ENCODE data around the gene PNLIPRP2.

PNLIPRP2 gene

DNA sequence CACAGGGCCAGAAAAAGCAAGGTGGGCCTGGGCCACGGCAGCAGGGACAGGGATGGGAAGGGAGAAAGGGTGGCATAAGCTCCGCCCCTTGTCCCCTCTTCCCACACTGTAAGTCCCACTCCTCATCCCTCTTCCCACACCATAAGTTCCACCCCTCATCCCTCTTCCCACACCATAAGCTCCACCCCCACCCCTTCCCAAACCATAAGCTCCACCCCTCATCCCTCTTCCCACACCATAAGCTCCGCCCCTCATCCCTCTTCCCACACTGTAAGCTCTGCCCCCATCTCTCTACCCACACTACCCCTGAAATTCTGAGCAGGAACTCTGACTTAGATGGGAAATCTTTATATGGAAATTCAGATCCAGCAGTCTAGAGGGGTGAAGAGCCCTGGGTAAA lies 65.9 kb downstream of the PNLIPRP2 start:
- in situ Hi-C loops (cut with MboI; ENCODE audit: low sequenced_read_pairs): loop anchor here (10.0 kb wide), 1 partner anchor 488 kb away; no protein-coding TSS in a partner anchor
- no peaks in the 10 kb centered on the region; the same call in 1 of the 2 replicates for H3K4me1 ChIP-seq

DNA sequence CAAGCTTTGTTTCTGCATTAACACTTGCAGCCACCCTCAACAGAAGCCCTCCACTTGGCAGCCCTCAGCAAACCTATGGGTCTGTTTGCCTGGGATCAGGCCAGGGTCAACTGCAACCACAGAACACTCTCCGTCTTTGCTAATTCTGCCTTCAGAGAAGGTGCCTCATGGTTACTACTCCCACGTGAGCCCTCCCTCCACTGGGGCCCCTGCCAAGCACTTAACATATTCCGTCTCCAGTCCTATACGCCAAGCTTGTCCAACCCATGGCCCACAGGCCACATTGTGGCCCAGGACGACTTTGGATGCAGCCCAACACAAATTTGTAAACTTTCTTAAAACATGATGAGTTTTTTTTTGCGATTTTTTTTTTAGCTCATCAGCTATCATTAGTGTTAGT lies 66.9 kb downstream of the PNLIPRP2 start:
- H3K4me1 ChIP-seq: no peaks in the 10 kb centered on the region; the same call in 1 of the 2 replicates
- in situ Hi-C loops (cut with MboI; ENCODE audit: low sequenced_read_pairs): loop anchor here (10.0 kb wide), 1 partner anchor 487 kb away; no protein-coding TSS in a partner anchor
- no peaks in the 10 kb centered on the region for H3K27me3 ChIP-seq (ENCODE audit: low read depth)
- no peaks in the 10 kb centered on the region for H3K36me3 ChIP-seq (replicated peaks)
- H3K9me3 ChIP-seq: no peaks in the 10 kb centered on the region
- no peak overlapping the region for H3K4me3 ChIP-seq
- DNase-seq (ENCODE audit: low spot score in 2 of 2): no peak

More for the DNA sequence above, 65.9 kb downstream of the PNLIPRP2 start:
- H3K9me3 ChIP-seq: no peaks in the 10 kb centered on the region
- DNase-seq (ENCODE audit: low spot score in 2 of 2): no peak
- H3K36me3 ChIP-seq (replicated peaks): no peaks in the 10 kb centered on the region
- no peaks in the 10 kb centered on the region for H3K27me3 ChIP-seq (ENCODE audit: low read depth)
- no peak overlapping the region for H3K4me3 ChIP-seq

DNA sequence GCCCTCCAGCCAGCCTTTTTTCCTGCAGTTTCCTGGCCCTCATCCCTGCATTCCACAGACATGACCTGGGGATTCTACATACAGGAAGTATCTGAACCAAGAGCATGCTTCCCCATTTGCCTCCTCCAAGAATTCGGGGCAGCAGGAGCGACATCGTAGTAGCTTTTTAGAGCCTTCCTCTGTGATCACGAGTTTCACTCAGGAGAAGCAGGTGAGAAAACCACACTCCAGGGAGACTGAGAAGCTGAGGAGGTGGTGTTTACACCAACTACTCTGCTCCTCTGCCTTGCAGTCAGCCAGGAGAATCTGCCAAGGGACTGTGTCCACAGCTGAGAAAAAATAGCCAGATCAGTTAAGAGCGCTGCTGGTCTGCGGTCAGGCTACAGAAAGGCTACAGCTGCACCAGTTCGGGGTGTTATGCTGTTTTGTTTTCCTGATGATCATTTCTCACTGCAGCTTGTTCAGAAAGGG lies 67.5 kb downstream of the PNLIPRP2 start:
- no peaks in the 10 kb centered on the region for H3K9me3 ChIP-seq
- H3K4me3 ChIP-seq: no peak overlapping the region
- no peaks in the 10 kb centered on the region for H3K4me1 ChIP-seq
- no peak for DNase-seq (ENCODE audit: low spot score in 2 of 2)
- H3K36me3 ChIP-seq (replicated peaks): no peaks in the 10 kb centered on the region
- H3K27me3 ChIP-seq (ENCODE audit: low read depth): no peaks in the 10 kb centered on the region
- in situ Hi-C loops (cut with MboI; ENCODE audit: low sequenced_read_pairs): loop anchor here (10.0 kb wide), 1 partner anchor 487 kb away; no protein-coding TSS in a partner anchor

DNA sequence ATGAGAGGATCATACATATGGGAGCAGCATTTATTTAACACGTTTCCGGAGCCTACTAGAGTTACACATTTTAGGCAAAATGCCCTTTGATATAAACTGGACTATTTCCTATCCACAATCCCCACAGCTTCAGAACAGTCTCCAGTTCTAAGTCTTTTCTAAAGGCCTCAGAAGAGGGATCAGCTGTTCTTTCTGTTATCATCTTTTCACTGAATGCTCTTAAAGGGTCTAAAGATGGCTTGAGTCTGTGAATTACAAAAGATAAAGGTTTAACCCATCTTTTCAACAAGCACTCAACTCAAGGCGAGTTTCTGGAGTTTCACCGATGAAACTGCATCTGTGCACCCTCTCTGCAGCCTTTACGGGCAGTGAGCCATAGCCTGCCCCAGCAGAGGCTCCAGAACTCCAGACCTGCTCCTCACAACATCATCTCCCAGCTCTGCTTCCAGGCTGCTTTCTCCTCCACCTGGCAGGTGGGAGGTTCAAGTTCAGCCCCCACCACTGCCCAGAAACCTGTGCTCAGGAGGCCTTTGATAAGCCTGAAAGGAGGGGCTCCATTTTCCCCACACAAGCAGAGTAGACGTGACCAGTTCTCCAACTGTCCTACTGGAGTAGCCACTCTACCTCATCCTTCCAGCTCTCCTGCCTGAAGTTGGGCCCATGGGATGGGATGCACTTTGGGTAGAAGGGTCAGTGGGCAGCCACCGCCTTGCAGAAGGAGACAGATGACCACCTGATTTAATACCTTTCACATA lies 68.2 kb downstream of the PNLIPRP2 start:
- in situ Hi-C loops (cut with MboI; ENCODE audit: low sequenced_read_pairs): loop anchor here (10.0 kb wide), 1 partner anchor 486 kb away; no protein-coding TSS in a partner anchor
- H3K4me3 ChIP-seq: no peak overlapping the region
- H3K36me3 ChIP-seq (replicated peaks): no peaks in the 10 kb centered on the region
- DNase-seq (ENCODE audit: low spot score in 2 of 2): no peak
- no peaks in the 10 kb centered on the region for H3K4me1 ChIP-seq
- no peaks in the 10 kb centered on the region for H3K9me3 ChIP-seq
- no peaks in the 10 kb centered on the region for H3K27me3 ChIP-seq (ENCODE audit: low read depth)

DNA sequence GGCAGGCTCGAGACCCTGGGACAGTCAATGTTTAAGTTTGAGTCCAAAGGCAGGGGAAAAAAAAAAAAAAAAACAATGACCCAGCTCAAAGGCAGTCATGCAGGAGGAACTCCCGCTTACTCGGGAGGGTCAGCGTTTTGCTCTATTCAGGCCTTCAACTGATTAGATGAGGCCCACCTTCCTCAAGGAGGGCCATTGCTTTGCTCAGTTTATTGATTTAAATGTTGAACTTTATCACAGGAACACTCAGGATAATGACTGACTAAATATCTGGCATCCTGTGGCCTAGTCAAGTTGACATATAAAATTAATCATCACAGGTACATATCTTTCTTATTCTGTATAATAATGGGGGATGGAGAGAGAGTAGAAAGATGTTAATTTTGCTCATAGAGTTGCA lies 69.0 kb downstream of the PNLIPRP2 start:
- no peaks in the 10 kb centered on the region for H3K9me3 ChIP-seq
- no peaks in the 10 kb centered on the region for H3K4me1 ChIP-seq
- in situ Hi-C loops (cut with MboI; ENCODE audit: low sequenced_read_pairs): loop anchor here (10.0 kb wide), 1 partner anchor 485 kb away; no protein-coding TSS in a partner anchor
- DNase-seq (ENCODE audit: low spot score in 2 of 2): no peak
- no peak overlapping the region for H3K4me3 ChIP-seq
- no peaks in the 10 kb centered on the region for H3K36me3 ChIP-seq (replicated peaks)
- H3K27me3 ChIP-seq (ENCODE audit: low read depth): no peaks in the 10 kb centered on the region

DNA sequence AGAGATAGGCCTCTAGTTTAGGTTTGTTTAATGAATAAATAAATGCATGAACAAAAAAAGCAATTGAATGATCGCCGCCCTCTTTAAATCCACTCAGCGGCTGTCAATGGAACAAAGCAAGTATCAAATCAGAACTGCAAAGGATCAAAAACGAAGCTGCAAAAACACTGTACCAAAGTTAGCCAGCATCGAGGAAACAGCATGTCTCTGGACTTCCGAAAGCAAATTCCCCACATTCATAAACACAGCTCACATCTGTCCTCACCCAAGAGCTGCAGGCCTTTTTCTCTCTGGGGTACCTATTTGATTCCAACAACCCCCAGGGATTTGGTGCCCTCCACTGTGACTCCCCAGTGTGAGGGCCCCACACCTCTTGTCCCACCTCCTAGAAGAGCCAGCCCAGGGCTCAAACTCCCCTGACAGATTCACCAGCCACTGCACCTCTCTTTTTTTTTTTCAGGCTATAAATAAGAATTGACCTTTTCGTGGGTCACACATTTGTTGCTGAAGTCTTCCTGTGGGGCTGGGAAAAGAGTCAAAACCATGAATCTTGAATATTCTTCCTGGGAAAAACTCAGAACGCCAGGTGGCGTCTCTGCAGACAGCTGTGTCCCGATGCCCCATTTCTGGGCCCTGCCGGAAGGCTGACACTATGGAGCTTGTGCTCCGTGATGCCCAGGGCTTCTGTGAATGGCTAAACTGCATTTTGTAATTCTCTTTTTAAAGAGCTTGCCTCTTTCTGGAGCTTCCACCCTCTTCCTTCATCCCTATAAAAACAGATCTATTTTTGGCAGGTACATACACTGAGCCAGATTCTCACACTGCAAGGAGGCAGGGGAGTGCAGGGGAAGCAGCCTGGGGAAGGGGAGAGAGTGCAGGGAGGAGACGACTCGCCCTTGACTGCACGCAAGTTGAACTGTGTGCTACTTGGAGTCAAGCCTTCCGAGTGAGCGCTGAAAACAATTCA lies 69.9 kb downstream of the PNLIPRP2 start:
- no peak overlapping the region for H3K4me3 ChIP-seq
- no peak for DNase-seq (ENCODE audit: low spot score in 2 of 2)
- no peaks in the 10 kb centered on the region for H3K9me3 ChIP-seq
- no peaks in the 10 kb centered on the region for H3K4me1 ChIP-seq
- in situ Hi-C loops (cut with MboI; ENCODE audit: low sequenced_read_pairs): no loop called here
- H3K36me3 ChIP-seq (replicated peaks): no peaks in the 10 kb centered on the region
- no peaks in the 10 kb centered on the region for H3K27me3 ChIP-seq (ENCODE audit: low read depth)

DNA sequence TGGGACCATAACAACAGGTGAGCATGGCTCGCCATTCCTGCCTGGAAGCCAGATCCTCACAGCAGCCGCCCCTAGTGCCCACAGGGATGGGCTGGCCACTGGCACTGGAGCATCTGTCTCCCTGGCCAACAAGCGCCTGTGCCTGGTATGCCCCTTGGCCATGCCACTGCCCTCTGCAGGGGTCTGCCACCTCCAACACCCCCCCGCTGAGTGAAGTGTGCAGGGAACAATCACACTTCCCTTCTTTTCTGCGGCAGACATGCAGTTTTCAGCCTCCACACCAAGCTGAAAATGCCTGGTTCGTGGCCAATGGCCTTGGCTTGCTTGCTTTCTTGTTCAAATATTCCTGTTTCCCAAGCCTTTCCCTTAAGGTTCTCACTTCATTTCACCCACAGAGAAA lies 70.9 kb downstream of the PNLIPRP2 start:
- H3K4me3 ChIP-seq: no peak overlapping the region
- in situ Hi-C loops (cut with MboI; ENCODE audit: low sequenced_read_pairs): no loop called here

DNA sequence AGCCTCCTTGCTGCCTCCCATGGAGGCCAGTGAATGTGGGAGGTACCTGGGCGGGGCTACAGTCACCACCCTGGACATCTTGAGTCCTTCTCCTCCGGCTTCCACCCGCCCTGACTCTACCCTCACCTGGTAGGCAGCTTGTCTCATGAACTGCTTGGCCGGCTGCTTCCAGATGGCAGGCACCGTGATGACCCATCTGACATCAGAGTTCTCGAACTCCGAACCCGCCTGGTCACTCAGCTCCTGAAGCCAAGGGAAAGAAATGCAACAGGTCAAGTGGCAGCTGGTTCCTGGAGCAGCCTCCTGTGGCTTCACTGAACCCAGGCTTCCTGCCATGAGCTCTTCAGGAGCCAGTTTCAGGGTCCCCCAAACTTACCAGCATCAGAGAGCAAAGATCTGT lies 71.5 kb downstream of the PNLIPRP2 start:
- no peak overlapping the region for H3K4me3 ChIP-seq
- H3K36me3 ChIP-seq (replicated peaks): no peaks in the 10 kb centered on the region
- no peaks in the 10 kb centered on the region for H3K4me1 ChIP-seq
- in situ Hi-C loops (cut with MboI; ENCODE audit: low sequenced_read_pairs): no loop called here
- H3K27me3 ChIP-seq (ENCODE audit: low read depth): no peaks in the 10 kb centered on the region
- no peaks in the 10 kb centered on the region for H3K9me3 ChIP-seq
- no peak for DNase-seq (ENCODE audit: low spot score in 2 of 2)

More for the DNA sequence above, 70.9 kb downstream of the PNLIPRP2 start:
- Histone ChIP-seq H3K36me3 (replicated peaks) (no peaks in the 10 kb centered on the region), H3K9me3 (no peaks in the 10 kb centered on the region), H3K4me1 (no peaks in the 10 kb centered on the region), H3K27me3 (ENCODE audit: low read depth) (no peaks in the 10 kb centered on the region)
- DNase-seq (ENCODE audit: low spot score in 2 of 2): no peak

DNA sequence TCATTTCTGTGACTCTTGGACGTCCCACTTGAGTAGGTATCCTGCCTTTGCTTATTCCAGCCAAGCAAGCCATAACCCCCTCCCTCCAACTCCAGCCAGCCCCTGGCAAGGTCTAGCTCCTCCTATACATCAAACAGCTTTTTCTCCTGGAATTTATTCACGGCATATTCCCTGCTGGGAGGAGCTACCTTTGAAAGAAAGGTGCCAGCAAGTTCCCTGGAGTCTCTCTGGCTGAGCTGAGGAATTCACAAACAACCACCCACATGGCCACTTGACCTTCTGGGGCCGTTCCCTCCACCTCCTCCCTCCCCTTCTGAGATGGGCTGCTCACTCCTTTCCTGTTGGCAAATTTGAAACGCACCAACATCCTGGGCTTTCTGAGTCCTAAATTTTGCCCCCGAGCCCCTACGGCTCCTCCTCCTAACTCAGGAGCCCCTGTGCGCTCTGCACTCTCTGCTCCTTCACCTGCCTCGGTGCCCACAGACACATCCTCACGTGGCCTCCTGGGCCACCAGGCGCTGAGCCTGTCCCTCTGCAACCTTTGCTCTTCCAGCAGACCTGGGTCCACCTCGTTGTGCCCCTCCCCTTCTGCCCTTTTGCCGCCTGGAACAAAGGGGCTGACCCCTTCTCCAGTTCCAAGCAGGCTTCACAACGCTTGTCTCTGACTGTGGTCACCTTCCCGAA lies 73.6 kb downstream of the PNLIPRP2 start:
- DNase-seq (ENCODE audit: low spot score in 2 of 2): no peak
- in situ Hi-C loops (cut with MboI; ENCODE audit: low sequenced_read_pairs): no loop called here
- Histone ChIP-seq H3K9me3 (no peaks in the 10 kb centered on the region), H3K36me3 (replicated peaks) (no peaks in the 10 kb centered on the region), H3K4me3 (no peak overlapping the region), H3K27me3 (ENCODE audit: low read depth) (no peaks in the 10 kb centered on the region), H3K4me1 (peaks cover 2% of the 10 kb centered on the region)

Measured in HAP-1 (cell line).